GM19467 (cell line): ENCODE measurements around the gene FYB1.
A peak's percentile ranks its signal among the peaks of the same experiment; 100 is the strongest.
"Not testable (repeated sequence)": the region's sequence is repeated elsewhere in the genome, so short reads cannot be mapped to it uniquely, and the experiment has no call there.

Experiments used
- ATAC-seq: cut with Tn5 transposase; IDR thresholded peaks from one replicate; pipeline ENCODE4 v1.9.1; 2021; ENCODE audit warnings: mild to moderate bottlenecking, moderate library complexity; ENCODE audit not compliant: unreplicated experiment

Gene FYB1, protein sequence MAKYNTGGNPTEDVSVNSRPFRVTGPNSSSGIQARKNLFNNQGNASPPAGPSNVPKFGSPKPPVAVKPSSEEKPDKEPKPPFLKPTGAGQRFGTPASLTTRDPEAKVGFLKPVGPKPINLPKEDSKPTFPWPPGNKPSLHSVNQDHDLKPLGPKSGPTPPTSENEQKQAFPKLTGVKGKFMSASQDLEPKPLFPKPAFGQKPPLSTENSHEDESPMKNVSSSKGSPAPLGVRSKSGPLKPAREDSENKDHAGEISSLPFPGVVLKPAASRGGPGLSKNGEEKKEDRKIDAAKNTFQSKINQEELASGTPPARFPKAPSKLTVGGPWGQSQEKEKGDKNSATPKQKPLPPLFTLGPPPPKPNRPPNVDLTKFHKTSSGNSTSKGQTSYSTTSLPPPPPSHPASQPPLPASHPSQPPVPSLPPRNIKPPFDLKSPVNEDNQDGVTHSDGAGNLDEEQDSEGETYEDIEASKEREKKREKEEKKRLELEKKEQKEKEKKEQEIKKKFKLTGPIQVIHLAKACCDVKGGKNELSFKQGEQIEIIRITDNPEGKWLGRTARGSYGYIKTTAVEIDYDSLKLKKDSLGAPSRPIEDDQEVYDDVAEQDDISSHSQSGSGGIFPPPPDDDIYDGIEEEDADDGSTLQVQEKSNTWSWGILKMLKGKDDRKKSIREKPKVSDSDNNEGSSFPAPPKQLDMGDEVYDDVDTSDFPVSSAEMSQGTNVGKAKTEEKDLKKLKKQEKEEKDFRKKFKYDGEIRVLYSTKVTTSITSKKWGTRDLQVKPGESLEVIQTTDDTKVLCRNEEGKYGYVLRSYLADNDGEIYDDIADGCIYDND

GRCh38 chr5:39219437-39219836, at the start of gene FYB1:
Gene FYB1 (minus strand): TSS chr5:39219563. CDS start chr5:39202960, 16,603 bp downstream.
- ATAC-seq: no peak

GRCh38 chr5:39267186-39267585, 47.8 kb upstream of the FYB1 start:
- no peak for ATAC-seq

DNA sequence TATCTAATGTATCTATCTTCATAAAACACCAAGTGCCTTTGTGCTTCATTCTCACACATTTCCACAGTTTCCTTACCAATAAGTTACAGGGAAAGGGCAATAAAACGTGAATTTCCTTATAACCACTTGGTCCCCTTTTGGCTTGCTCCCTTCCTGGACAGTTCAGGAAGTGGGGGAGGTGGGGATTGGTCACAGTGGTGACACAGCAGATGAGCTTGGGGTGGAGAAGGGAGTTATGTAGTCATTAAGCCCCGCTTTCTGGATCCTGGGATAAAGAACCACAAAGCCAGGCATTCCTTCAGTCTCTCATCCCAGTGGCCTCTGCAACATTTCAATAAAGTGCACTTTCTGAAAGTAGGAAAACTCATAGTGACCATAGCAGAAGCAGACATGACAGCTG, 47.1 kb upstream of the FYB1 start:
- no peak for ATAC-seq

DNA sequence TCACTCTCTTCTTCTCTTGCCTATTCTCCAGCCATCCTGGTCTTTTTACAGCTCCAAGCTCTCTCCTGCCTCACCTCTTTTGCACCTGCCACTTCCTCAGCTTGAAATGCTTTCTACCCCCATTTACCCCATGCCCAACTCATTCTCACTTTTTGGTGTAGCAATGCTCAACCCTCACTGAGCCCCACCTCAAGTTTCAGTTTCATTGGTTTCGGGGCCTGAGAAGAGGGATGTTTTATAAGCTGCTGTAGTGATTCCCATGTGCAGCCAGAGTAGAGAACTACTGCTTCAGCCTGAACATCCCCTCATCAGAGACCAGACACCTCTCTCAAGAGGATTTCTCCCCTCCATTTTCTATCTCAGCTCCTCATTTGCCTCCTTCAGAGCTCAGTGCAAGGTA, 45.2 kb upstream of the FYB1 start:
- ATAC-seq: peak; percentile 88

GRCh38 chr5:39262981-39263380, 43.6 kb upstream of the FYB1 start:
- ATAC-seq: no peak

- no peak for ATAC-seq
These were observed 40.7 kb upstream of the FYB1 start for GRCh38 chr5:39260095-39260494.

DNA sequence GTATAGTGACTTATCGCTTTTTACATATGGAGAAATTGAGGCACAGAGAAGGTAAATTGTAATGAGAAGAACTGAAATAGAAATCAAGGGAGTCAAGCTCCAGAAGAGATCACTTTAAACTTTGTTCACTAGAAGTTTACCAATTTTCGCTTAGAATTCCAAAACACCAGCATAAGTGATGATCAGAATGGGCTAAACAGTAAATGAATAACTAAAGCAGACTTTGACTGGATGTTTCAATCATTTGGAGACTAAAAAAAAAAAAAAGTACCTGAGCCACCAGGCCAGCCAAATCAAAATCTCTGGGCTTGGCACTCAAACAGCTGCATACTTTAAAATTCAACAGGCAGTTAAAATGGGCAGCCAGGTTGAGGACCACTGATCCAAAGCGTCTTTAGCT, 38.2 kb upstream of the FYB1 start:
- ATAC-seq: no peak

DNA sequence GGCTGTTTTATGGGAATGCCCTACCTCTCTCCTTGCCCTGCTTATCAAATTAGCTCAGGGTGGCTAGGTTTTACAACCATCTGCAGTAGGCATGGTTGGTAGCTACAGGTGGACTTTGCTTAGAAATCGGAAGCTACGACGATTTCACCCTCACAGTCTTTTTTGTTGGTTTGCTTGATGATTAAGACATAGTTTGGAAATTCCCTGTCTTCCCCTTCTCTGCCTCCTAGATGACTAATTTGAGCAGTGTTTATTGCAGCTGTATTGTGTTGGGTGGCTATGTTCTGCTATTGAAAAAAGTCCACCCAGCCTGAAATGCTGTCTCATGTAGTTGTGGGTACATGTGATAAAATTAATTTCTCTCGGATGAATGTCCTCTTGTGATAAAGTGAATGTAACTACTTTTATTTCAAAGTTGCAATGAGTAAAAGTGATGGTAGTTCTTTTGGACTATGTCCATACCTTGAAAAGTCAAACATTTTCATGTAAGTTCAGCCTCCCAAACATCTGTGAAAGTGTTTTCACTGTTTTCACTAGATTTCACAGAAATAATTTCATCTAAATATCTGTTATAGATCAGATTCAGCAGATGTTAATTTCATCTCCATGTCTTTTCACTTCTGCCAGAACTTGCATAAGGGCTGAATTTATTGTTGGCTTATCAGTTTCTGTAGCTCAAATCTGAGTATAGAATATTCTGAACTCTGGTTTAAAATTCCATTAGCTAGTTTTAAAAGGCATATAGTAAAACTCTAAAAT, 37.3 kb upstream of the FYB1 start:
- ATAC-seq: no peak

- ATAC-seq: no peak
These were observed 36.0 kb upstream of the FYB1 start for GRCh38 chr5:39255406-39255805.

- ATAC-seq: no peak
These were observed 35.3 kb upstream of the FYB1 start for GRCh38 chr5:39254671-39255070.

- ATAC-seq: no peak
These were observed 33.8 kb upstream of the FYB1 start for GRCh38 chr5:39253196-39253595.

DNA sequence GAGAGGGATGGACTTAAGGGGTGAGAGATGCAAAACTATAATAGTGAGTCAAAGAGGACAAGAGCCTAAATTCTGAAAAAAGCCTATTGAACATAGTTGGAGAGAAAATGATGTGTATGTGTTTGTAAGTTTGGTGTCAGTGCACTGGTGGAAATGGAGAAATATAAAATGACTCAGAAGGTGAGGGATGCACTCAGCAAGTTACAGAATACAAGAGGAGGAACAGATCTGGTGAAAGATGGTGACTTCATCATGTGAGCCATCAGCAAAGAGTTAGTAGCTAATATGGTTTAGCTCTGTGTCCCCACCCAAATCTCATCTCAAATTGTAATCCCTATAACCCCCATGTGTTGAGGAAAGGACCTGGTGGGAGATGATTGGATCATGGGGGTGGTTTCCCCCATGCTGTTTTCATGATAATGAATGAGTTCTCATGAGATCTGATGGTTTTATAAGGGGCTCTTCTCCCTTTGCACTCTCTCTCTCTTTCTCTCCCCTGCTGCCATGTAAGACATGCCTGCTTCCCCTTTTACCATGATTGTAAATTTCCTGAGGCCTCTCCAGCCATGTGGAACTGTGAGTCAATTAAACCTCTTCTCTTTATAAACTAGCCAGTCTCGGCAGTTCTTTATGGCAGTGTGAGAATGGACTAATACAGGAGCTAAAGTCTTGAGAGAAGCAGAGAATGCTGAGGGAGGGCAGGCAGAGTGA, 30.4 kb upstream of the FYB1 start:
- no peak for ATAC-seq

GRCh38 chr5:39249069-39249468, 29.7 kb upstream of the FYB1 start:
- no peak for ATAC-seq

GRCh38 chr5:39240750-39241149, 21.4 kb upstream of the FYB1 start:
- ATAC-seq: no peak

DNA sequence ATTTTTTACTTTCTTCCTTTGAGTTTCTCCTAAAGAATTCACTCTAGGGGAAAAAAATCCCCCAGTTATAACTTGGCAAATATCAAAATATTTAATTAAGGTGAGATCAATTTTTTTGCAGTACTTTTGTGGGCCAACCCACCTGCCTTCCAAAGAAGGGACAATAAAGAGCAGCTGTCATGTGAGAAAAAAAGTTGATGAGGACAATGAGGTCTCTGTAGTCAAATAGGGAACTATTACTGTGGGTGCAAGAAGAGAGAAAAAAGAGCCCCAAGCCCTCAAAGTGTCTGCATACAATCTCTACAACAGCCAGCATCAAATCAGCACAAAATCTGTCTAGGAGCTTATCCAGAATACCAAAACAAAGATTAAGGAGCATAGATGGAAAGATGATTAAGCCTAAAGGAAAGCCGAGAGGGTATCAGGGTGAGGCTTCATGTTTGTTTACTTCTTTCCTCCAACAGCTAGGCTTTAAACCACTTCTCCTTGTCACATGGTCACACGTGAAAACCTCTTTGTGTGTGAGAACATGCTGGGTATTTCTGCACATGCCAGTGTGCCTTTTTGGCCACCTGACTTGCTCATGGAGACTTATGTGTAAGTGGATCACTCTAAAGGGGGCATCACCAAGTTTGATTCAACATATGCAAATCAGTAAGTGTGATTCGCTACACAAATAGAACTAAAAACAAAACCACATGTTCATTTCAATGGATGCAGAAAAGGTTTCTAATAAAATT, 19.2 kb upstream of the FYB1 start:
- ATAC-seq: no peak

GRCh38 chr5:39236718-39237117, 17.4 kb upstream of the FYB1 start:
- ATAC-seq: no peak

GRCh38 chr5:39235648-39236047, 16.3 kb upstream of the FYB1 start:
- ATAC-seq: no peak

DNA sequence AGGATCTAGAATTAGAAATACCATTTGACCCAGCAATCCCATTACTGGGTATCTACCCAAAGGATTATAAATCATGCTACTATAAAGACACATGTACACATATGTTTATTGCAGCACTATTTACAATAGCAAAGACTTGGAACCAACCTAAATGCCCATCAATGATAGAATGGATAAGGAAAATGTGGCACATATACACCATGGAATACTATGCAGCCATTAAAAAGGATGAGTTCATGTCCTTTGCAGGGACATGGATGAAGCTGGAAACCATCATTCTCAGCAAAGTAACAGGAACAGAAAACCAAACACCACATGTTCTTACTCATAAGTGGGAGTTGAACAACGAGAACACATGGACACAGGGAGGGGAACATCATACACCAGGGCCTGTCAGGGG, 15.1 kb upstream of the FYB1 start:
- not testable (repeated sequence) for ATAC-seq

GRCh38 chr5:39233783-39234182, 14.4 kb upstream of the FYB1 start:
- ATAC-seq: no peak
